GM18502 (cell line): ENCODE results near the gene RRN3.
"Not testable (repeated sequence)": the region's sequence is repeated elsewhere in the genome, so short reads cannot be mapped to it uniquely, and the experiment has no call there.

Source experiments
- ATAC-seq: cut with Tn5 transposase; IDR thresholded peaks from one replicate; pipeline ENCODE4 v1.9.1; 2021; ENCODE audit warnings: mild to moderate bottlenecking; ENCODE audit not compliant: unreplicated experiment, poor library complexity

RRN3 gene

DNA sequence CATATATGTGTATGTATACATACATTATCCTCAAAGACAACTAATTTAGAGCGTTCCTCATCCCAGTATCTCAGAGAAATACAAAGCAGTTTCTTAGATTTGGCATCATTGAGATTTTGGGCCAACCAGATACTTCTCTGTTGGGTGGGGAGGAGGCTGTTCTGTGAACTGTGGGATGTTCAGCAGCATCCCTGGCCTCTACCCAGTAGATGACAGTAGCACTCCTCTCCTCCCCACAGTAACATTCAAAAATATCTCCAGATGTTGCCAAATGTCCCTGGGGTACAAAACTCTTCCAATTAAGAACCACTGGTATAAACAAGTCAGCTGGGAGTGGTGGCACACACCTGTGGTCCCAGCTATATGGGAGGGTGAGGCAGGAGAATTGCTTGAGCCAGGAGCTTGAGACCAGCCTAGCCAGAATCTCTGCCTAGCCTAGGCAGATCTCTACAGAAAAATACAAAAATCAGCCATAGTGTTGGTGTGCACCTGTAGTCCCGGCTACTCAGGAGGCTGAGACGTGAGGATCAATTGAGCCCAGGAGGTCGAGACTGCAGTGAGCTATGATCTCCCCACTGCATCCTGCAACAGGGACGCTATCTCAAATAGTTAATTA is 6.4 kb upstream of the RRN3 start:
- ATAC-seq = not testable (repeated sequence)

DNA sequence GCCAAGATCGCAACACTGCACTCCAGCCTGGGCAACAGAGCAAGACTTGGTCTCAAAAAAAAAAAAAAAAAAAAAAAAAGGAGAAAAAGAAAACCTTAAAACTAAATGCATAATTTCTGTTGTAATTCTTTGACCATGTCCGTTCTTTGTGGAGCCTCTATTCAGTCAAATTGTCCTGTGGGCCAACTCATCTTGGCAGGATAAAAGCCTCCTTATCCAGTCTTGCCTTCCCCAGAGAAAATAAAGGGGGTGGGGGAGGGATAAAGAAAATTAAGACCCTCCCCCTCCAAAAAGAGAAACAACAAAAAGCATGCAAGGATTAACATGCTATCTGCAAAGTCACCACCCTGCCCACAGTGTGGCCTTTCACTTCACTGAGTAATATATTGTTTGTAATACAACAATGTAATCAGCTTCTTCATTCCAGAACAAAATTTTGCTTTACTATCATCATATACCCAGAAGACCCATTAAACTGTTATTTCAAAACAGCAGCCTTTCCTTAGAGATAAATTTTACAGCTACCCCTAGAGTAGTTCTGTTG is 5.4 kb upstream of the RRN3 start:
- not testable (repeated sequence) for ATAC-seq

DNA sequence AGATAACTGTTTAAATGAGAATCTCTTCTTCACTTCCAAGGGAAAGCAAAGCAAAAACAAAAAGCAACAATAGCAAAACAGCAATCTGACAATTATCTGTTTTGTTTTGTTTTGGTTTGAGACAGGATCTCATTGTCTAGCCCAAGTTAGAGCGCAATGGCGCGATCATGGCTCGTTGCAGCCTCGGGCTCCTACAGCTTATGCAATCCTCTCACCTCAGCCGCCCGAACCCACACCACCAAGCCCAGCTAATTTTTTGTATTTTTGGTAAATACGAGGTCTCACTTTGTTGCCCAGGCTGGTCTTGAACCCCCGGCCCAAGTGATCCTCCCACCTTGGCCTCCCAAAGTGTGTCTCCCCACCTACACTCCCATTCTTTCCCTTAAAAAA is 2.5 kb upstream of the RRN3 start:
- not testable (repeated sequence) for ATAC-seq

DNA sequence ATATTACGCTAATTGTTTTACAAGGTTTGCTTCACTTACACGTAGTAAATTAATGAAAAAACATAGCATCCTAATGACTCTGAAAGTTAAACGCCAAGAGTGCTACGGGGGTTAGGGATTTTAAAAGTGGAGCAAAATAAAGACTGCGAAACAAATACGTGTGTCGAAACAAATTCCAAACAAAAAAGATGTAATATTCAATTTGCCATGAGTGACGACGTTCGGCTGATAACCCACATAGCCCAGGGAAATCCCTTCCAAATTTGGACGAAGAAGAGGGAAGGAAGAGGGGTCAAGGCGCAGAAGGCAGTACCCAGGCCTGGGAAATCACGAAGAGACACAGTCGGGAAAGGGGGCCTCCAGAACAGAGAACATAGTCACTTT is 509 bp downstream of the RRN3 start:
- not testable (repeated sequence) for ATAC-seq

DNA sequence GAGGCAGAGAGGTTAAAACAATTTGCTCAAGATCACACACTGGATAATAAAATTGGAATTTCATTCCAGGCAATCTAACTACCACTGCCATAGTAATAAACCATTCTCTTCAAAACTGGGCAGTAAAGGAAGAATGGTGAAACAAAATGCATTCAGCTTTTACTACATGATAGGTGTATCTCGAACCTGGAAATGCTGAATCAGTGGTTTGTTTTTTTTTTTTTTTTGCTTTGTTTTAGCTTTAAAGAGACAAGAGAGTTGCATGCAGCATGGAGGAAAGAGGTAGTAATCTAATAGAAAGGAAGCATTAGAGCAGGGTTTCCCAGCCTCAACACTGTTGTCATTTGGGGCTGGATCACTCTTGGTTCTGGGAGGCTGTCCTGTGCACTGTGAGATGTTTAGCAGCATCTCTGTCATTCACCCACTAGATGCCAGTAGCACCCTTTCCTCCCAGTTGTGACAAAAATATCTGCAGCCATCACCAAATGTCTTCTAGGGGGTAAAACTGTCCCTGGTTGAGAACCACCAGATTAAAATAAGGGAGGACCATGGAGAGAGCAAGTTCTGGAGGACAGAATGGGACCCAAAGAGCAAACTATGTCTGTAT is 3.3 kb downstream of the RRN3 start:
- not testable (repeated sequence) for ATAC-seq

DNA sequence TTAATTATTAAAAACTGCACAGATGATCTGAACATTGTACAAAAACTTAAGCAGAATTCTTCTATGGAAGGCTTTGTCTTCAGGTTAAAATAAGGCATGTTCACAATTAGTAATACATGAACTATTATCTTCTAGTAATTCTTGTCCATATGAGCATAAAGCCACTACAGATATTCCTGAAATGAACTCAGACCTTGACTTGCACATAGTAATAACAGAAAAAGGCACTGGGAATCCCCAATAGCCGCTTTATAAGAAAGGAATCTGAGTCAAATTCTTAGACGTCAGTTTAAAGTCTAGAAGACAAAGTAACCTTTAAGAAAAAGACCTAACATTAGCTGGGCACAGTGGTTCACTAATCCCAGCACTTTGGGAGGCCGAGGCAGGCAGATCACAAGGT is 11.3 kb downstream of the RRN3 start:
- ATAC-seq = not testable (repeated sequence)

DNA sequence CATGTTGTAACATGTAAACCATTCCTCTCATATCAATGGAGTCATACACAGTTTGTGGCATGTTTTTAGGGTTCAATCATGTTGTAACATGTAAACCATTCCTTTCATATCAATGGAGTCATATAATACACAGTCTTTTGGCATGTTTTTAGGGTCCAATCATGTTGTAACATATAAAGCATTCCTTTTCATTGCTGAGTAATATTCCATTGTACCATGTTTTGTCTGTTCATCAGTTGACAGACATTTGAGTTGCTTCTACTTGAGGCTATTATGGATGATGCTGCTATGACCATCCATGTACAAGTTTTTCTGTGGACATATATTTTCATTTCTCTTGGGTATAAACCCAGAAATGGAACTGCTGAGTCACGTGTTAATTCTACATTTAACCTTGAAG is 13.2 kb downstream of the RRN3 start:
- not testable (repeated sequence) for ATAC-seq

DNA sequence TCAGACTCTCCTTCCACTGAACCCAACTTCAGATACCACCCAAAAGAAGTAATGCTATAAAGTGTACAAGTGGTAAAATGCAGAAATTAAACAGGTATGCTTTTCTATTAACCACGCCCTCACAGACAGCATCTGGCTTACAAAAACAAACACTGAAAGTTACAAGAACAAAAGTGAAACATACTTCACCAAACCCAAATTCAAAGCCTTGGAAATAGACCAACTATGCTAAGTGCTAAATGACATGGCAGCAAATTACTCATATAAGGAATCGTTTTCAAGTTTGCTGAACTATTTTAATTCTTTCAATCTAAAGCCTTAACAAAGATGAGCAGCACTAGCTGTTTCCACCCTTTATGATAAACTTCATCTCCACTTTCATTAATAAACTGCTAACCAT is 17.9 kb downstream of the RRN3 start:
- not testable (repeated sequence) for ATAC-seq

DNA sequence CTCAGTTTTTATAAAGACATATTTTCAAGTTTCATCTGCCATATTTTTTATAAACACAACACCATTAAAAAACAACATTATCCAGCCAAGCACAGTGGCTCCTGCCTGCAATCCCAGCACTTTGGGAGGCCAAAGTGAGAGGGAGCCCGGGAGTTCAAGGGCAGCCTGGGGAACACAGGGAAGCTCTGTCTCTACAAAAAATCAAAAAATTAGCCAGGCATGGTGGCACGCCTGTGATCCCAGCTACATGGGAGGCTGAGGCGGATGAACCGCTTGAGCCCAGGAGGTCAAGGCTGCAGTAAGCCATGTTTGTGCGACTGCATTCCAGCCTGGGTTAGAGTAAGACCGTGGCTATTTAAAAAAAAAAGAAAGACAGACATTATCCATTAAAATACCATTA is 21.0 kb downstream of the RRN3 start:
- ATAC-seq = no peak

DNA sequence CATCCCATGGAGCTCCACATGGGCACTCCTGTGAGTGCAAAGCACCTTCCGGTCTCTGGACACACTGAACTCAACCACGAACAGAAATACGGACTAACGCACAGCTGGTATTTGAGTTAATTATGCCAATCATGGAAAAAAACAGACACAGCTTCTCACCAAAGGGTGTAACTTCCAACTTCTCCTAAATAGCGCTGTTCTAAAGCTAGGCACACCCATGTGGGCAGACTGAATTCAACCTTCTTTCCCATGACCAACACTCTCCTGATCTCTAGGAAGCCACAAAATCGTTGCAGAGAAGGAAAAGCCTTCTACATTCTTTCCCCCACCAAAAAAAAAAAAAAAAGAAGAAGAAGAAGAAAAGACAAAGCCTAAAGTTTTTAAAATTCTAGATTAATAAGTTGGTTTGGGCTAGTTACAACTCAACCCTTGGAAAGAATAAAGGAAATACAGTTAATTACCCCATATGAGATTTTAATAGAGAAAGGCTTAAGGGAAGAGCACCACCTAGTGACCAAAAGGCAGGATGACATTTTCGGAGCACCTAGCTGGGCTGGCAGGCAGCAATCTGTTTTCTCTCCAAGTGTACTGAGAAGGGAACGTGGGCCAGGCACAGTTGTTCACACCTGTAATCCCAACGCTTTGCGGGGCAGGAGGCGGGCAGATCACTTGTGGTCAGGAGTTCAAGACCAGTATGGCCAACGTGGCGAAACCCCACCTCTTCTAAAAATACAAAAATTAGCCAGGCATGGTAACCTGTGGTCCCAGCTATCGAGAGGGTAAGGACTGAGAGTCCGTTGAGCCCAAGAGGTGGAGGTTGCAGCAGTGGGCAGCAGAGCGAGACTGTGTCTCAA is 21.9 kb downstream of the RRN3 start:
- not testable (repeated sequence) for ATAC-seq

DNA sequence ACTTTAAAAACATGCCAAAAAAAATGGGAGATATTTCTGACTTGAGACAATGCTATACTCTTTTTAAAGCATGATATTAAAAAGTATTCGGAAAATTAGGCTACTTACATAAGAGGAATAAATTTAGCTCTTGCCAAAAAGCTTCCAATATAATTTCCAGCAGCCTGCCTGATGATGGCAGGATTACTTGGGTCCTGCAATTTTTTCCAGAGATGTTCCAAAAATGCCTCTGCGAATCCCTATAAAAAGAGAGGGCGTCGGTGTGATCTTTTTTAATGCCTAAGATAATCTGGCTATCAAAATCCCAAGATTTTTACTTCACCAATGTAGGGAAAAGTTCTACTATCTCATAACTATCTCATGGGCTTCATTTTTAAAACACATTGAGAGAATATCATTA is 23.1 kb downstream of the RRN3 start:
- ATAC-seq = not testable (repeated sequence)

DNA sequence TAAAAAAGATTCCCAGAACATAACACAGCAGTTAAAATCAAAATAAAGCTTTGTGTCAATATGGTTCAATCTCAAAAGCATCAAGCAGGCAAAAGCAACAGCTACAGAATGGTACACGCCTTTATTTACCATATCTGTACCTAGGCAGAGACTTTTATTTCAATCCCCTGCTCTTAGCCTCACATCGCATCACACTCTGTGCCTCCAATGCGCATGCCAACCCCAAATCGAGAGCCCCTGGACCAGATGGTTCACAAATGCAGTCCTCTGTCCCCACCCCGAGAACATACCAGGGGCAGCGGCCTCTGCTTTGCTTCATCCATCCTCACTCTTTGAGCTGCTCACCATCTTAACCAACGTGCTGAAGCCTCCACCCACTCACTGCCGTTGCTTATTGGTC is 27.4 kb downstream of the RRN3 start:
- not testable (repeated sequence) for ATAC-seq

DNA sequence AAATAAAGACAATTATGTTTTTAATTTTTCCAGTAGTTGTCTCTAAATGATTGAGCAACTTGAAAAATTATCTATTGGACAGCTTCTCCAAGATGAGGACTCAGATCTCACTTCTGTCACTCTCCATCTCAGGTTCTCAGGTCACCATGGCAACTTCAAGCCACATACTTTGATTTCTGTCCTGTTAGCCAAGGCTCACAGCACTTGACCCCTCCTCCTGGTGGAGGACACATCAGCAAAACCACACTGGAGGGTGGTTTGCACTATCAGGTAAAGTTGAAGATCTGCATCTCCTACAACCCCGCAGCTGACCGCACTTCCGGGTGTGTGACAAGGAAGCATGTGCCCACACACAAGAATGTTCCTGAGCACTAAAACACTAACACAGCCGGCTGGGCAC is 28.1 kb downstream of the RRN3 start:
- ATAC-seq = not testable (repeated sequence)

DNA sequence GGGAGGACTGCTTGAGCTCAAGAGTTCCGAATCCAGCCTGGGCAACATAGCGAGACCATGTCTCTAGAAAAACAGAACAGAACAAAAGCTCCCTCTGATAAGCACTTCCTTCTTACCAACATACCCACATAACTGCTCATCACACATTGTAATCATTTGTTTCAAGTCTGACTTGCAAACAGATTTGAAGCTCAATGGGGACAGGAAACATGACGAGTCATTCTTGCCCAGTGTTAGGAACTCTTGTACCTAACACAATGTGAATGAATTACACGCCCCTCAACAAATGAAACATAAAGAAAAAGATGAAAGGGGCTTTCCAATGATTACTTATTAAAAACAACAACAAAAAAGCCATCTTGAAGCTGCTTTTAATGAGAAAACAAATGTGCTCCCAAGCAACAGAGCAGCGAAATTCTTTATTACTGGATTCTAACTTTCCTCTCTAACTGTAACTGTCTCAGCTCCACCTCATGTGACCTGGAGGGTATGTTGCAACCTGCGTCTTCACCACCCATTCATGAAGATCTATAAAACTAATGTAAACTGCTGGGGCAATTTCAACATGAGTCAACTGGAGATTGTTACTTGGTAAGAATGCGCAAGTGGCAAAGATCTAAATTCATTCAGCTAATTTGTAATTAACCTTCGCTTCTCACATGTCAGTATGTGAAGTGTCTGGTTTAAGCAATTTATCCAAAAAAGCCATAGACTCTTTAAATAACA is 31.8 kb downstream of the RRN3 start:
- not testable (repeated sequence) for ATAC-seq

DNA sequence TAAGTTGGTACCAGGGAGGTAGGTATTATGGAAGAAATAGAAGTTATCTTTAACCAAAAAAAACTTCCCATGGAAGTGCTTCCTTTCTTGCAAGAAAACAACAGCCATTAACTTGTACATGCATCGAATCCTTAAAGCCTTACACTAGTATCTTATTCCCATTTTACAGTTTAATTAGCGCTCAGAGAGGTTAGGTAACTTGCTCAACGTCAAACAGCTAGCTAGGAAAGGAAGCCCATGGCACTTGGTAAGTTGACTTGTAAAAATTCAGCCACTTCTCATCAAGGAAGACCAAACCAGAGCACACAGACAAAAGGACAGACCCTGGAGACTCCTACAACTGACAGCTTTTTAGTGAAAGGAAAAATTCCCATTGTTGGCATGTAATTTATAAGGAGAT is 34.7 kb downstream of the RRN3 start:
- ATAC-seq = no peak

DNA sequence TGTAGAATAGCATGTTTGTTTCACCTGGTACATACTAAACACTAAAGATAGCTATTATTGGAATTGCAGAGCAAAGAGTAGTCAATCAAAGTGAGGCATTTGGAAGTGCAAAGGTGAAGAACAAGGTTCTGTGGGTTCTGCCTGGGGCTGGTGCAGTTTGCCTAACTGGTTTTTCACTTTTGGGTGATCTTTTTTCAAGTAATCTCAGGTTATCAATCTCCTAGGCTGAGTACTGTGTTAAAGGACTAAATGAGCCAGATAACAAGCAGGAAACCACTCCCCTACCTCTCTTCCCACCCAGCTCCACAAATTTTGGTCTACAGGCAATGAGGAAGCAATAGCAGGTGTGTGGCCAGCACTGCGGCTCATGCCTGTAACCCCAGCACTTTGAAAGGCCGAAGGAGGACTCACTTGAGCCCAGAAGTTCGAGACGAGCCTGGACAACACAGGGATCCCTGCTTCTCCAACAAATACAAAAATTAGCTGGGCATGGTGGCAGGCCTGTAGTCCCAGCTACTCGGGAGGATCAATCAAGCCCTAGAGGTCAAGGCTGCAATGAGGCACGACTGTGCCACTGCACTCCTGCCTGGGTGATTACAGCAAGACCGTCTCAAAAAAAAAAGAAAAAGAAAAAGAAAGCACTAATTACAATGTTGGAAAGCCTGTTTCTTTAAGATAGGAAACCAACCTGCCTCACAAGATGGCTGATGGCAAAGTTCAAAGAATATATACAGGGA is 36.2 kb downstream of the RRN3 start:
- no peak for ATAC-seq

DNA sequence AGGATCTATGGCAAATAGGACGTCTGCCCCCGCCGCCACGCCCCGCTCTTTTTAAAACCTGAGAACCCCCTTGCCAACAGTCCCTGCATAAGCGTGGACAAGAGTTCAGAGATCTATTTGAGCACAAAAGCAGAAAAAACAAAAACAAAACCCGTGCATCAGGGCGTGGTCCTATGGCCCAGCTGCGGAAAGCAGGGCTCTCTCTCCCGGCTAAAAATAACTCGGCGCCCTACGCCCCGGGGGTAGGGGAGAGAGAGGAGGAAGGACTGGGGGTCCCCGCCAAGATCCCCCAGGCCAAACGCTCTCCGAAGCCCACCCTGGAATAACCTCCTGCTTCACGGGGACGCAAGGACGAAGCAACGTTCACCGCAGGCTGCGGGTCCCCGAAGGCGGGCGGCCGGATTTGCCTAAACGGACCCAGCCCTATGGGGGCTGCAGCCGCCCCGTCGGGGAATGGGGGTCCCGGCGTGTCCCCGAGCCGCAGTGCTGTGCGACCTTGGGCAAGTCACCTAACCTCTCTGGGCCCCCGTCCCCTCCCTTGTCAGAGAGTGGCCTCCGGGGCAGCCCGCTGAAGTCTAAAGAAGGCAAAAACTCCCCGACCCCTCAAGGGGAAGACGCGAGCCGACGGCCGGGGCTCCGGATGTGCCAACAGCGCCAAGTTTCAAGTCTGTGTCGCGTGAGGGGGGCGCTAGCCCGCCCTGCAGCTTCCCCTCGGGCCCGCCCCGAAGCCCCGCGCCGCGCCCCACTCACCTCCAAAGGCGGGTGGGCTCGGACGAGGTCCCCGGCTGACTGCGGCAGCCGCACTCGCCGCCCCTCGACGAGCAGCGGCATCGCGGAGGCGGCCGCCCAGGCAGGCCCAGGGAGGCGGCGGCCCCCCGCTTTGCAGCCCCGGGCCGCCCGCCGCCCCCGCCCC is 38.7 kb downstream of the RRN3 start:
- peak; percentile 71 for ATAC-seq

DNA sequence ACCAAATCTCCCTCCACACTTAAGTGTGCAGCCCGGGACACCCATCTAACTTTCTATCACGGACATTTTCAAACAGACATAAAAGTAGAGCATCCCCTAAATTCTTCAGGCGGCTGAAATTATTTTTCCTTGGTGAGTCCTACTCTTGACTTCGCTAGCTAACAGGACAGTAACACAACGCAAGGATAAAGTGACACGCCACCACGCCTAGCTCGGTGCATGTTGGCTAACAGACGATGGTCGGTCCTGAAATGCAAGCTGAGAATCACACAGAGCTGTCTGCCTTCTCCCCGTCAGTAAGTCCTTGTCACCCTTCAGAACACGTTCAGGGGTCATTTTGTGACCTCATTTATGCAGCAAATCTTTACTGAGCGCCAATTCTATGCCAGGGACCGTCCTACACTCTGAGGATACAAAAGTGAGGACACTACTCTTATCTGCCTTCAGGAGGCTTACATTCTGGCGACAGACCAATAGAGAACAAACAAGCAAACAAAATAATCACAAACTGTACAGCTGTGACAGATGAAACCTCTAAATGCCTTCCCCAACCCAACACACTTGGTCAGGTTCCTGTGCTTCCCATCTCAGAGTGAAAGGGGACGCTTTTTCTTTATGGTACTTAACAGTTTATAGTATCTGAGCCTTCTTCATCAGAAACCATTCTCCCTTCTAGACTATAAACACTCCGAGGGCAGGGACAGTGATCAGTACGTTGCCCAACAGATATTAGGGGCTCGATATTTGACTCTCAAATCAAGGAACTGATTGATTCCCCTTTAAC is 39.5 kb downstream of the RRN3 start:
- no peak for ATAC-seq
